ENCODE data around the gene CLASP2.

CLASP2 gene

GRCh38 chr3:33636125-33636850 lies 81.8 kb downstream of the CLASP2 start:
- DNase-seq (ENCODE audit: low read depth) = no peak

- DNase-seq (ENCODE audit: low read depth) = no peak
These were observed 83.8 kb downstream of the CLASP2 start for GRCh38 chr3:33634262-33634661.

- DNase-seq (ENCODE audit: low read depth) = no peak
These were observed 88.8 kb downstream of the CLASP2 start for GRCh38 chr3:33629219-33629618.

GRCh38 chr3:33624756-33625155 lies 93.3 kb downstream of the CLASP2 start:
- DNase-seq (ENCODE audit: low read depth) = no peak

GRCh38 chr3:33613041-33613440 lies 105.0 kb downstream of the CLASP2 start:
- no peak for DNase-seq (ENCODE audit: low read depth)

- DNase-seq (ENCODE audit: low read depth) = no peak
These were observed 105.4 kb downstream of the CLASP2 start for GRCh38 chr3:33612607-33613006.

- DNase-seq (ENCODE audit: low read depth) = no peak
These were observed 115.2 kb downstream of the CLASP2 start for GRCh38 chr3:33602829-33603228.

- DNase-seq (ENCODE audit: low read depth) = no peak
These were observed 120.8 kb downstream of the CLASP2 start for GRCh38 chr3:33597257-33597689.

- no peak for DNase-seq (ENCODE audit: low read depth)
These were observed 125.1 kb downstream of the CLASP2 start for GRCh38 chr3:33592999-33593398.

GRCh38 chr3:33590541-33590940 lies 127.5 kb downstream of the CLASP2 start:
- DNase-seq (ENCODE audit: low read depth) = no peak

- no peak for DNase-seq (ENCODE audit: low read depth)
These were observed 131.7 kb downstream of the CLASP2 start for GRCh38 chr3:33586402-33586801.

- DNase-seq (ENCODE audit: low read depth) = no peak
These were observed 135.8 kb downstream of the CLASP2 start for GRCh38 chr3:33582234-33582633.

GRCh38 chr3:33581666-33582065 lies 136.4 kb downstream of the CLASP2 start:
- no peak for DNase-seq (ENCODE audit: low read depth)

- no peak for DNase-seq (ENCODE audit: low read depth)
These were observed 138.2 kb downstream of the CLASP2 start for GRCh38 chr3:33579840-33580239.

GRCh38 chr3:33579178-33579510 lies 138.9 kb downstream of the CLASP2 start:
- DNase-seq (ENCODE audit: low read depth) = no peak

- no peak for DNase-seq (ENCODE audit: low read depth)
These were observed 139.5 kb downstream of the CLASP2 start for GRCh38 chr3:33578325-33579177.

GRCh38 chr3:33577588-33577987 lies 140.5 kb downstream of the CLASP2 start:
- no peak for DNase-seq (ENCODE audit: low read depth)

GRCh38 chr3:33577173-33577572 lies 140.9 kb downstream of the CLASP2 start:
- no peak for DNase-seq (ENCODE audit: low read depth)

GRCh38 chr3:33575311-33575710 lies 142.7 kb downstream of the CLASP2 start:
- DNase-seq (ENCODE audit: low read depth) = no peak

- DNase-seq (ENCODE audit: low read depth) = no peak
These were observed 160.2 kb downstream of the CLASP2 start for GRCh38 chr3:33557829-33558228.

GRCh38 chr3:33557279-33557678 lies 160.8 kb downstream of the CLASP2 start:
- no peak for DNase-seq (ENCODE audit: low read depth)

GRCh38 chr3:33547101-33547500 lies 171.0 kb downstream of the CLASP2 start:
- DNase-seq (ENCODE audit: low read depth) = no peak

- DNase-seq (ENCODE audit: low read depth) = no peak
These were observed 173.9 kb downstream of the CLASP2 start for GRCh38 chr3:33544126-33544525.

- no peak for DNase-seq (ENCODE audit: low read depth)
These were observed 174.5 kb downstream of the CLASP2 start for GRCh38 chr3:33543601-33544000.
